Spinal cord (tissue), 10 donors: Measurements from ENCODE around the gene GUCA1A. TPM values are rescaled to one million over a fixed set of nuclear protein-coding genes. Genes with fewer than 3 reads are reported as not detected.

Source experiments
- DNase-seq, 6 donors: peaks; one replicate each; pipeline versions ENCODE4 v3.0.0 to v3.0.0-alpha.2; 2013 to 2015; ENCODE audit warnings: low spot score in 6 of 6, low read depth in 4 of 6
- H3K27ac ChIP-seq: one replicate; pipeline ENCODE4 v1.5.1; 2013; ENCODE audit warnings: low read depth, low read length, control low read depth
- H3K27me3 ChIP-seq: one replicate; pipeline ENCODE4 v1.6.1; 2013; ENCODE audit warnings: low read length; ENCODE audit not compliant: control insufficient read depth, insufficient read depth
- H3K36me3 ChIP-seq: one replicate; pipeline ENCODE4 v1.6.1; 2013; ENCODE audit warnings: low read length; ENCODE audit not compliant: control insufficient read depth, insufficient read depth
- H3K4me1 ChIP-seq: one replicate; pipeline ENCODE4 v1.6.1; 2013; ENCODE audit warnings: low read length; ENCODE audit not compliant: control insufficient read depth, insufficient read depth
- H3K4me3 ChIP-seq: one replicate; pipeline ENCODE4 v1.5.1; 2013; ENCODE audit warnings: low read depth, low read length, control low read depth
- H3K9me3 ChIP-seq: one replicate; pipeline ENCODE4 v1.6.1; 2013; ENCODE audit warnings: low read length; ENCODE audit not compliant: control insufficient read depth, insufficient read depth
- WGBS: methylation state at CpG from one replicate; pipeline ENCODE4 v1.1.5; 2013; ENCODE audit warnings: missing lambda C conversion rate; ENCODE audit not compliant: insufficient coverage; 5-methylcytosine and 5-hydroxymethylcytosine counted together
- polyA plus RNA-seq, 2 donors: library from polyadenylated mRNA; unstranded; fragments of 120-200 nt; gene quantifications; one replicate each; pipeline ENCODE4 v1.2.1, GENCODE V29; 2013; ENCODE audit not compliant: insufficient read length in 2 of 2
- total RNA-seq, 2 donors: library from RNA; depleted of rRNA in 1 of 2; stranded (reverse); fragments of 120-200 nt in 1 of 2; fragments of >200 nt in 1 of 2; gene quantifications; one replicate each; pipeline versions ENCODE4 v1.2.3 to v1.2.4, GENCODE V29; 2013 to 2014
- donor health status: healthy.

The GUCA1A gene
- total and polyA plus RNA-seq, 4 donors, result 1.5 to 5.8 (median 3.1) TPM

- no peaks in the 10 kb centered on the region for H3K27me3 ChIP-seq
- WGBS, result 30% methylated on average over 2 of the region's 5 CpGs
Measured at GRCh38 chr6:42217157-42217518, 44.0 kb downstream of the GUCA1A start.

DNA sequence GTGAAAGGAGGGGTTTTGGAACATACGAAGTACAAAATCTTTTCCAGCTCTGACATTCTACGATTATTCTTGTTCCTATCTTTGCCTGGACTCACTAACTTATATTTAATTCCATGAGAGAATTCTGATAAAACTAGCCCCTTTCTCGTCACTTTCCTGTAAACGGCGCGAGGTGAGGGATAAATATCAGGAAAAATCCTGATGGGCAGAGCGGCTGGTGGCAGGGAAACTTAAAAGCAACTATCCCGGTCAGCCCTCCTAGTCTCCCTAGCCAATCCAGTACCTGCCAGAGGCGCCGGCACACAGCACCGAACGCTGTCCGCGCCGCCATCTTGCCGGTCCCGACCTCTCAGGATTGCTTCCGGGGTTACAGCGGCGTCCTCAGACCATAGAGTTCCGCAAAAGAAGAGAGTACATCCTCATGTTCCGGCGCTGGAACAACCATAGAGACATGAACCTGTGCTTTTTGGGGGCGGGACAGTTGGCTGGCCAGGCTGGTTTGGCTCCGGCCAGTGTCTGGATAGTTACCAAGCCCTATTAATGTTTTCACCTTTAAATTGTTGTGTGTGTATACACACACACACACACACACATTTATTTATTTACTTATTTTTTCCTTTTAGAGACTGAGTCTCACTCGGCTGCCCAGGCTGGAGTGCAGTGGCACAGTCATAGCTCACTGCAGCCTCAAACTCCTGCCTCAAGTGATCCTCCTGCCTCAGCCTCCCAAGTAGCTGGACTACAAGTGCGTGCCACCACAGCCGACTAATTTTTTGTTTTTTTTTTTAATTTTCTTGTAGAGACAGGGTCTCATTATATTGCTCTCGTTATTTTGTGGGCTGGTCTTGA lies 44.6 kb downstream of the GUCA1A start, which contains the start of gene MRPS10:
Gene MRPS10 (minus strand): TSS at position 343 of the 849 bp plus-strand sequence. CDS start 12 bp downstream, at position 331.
- no peaks in the 10 kb centered on the region for H3K9me3 ChIP-seq
- peak within 1 kb of the TSS; percentile 90 for H3K4me3 ChIP-seq
- DNase-seq, result peak; percentile 84 to 98 (median 90)
- peaks cover 10% of the 10 kb centered on the region for H3K4me1 ChIP-seq
- no peaks in the 10 kb centered on the region for H3K27me3 ChIP-seq
- WGBS, result 5% methylated on average over 18 of the region's 29 CpGs
- peak within 1 kb of the TSS; percentile 79 for H3K27ac ChIP-seq
- H3K36me3 ChIP-seq, result peaks cover 13% of the 10 kb centered on the region

More at GRCh38 chr6:42217157-42217518, 44.0 kb downstream of the GUCA1A start:
- DNase-seq, result no peak
- no peaks in the 10 kb centered on the region for H3K9me3 ChIP-seq
- peak overlapping the region; percentile 79 for H3K27ac ChIP-seq
- H3K4me3 ChIP-seq, result peak overlapping the region; percentile 90
- peaks cover 13% of the 10 kb centered on the region for H3K36me3 ChIP-seq
- peaks cover 10% of the 10 kb centered on the region for H3K4me1 ChIP-seq

- 80% methylated on average over 5 of the region's 6 CpGs for WGBS
- Histone ChIP-seq H3K27me3 (no peaks in the 10 kb centered on the region), H3K9me3 (no peaks in the 10 kb centered on the region), H3K4me3 (no peak overlapping the region), H3K4me1 (peaks cover 6% of the 10 kb centered on the region), H3K36me3 (peaks cover 5% of the 10 kb centered on the region), H3K27ac (no peak overlapping the region)
- DNase-seq, result no peak
Measured at GRCh38 chr6:42220807-42221206, 47.6 kb downstream of the GUCA1A start.

GRCh38 chr6:42221546-42221945 lies 48.4 kb downstream of the GUCA1A start:
- H3K36me3 ChIP-seq, result peaks cover under 1% of the 10 kb centered on the region
- H3K9me3 ChIP-seq, result no peaks in the 10 kb centered on the region
- H3K27ac ChIP-seq, result no peak overlapping the region
- H3K27me3 ChIP-seq, result no peaks in the 10 kb centered on the region
- no peak for DNase-seq
- no peak overlapping the region for H3K4me3 ChIP-seq
- WGBS, result 100% methylated on average over 2 of the region's 4 CpGs
- H3K4me1 ChIP-seq, result peaks cover under 1% of the 10 kb centered on the region

DNA sequence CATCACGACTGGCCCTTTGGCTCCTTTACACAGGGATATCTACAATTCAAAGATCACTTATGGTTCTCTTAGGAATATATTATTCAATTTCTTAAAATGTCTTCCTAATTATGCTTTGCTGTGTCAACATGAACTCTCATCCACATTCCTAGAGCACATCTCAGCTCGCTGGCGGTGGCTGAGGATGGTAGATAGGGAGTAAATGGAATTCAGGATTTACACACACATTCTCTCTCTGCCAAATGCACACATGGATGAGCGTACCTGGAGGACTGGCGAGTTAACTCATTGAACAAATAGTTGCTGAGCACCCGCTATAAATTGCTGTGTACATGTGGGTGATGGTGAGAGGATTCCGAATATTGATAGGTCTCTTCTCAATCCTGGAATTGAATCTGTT lies 49.3 kb downstream of the GUCA1A start:
- DNase-seq, result no peak
- Histone ChIP-seq H3K27me3 (no peaks in the 10 kb centered on the region), H3K4me3 (no peak overlapping the region), H3K4me1 (no peaks in the 10 kb centered on the region), H3K36me3 (peaks cover 3% of the 10 kb centered on the region), H3K27ac (no peak overlapping the region), H3K9me3 (no peaks in the 10 kb centered on the region)
- WGBS, result no CpG with 5 or more reads among the region's 7 CpGs

DNA sequence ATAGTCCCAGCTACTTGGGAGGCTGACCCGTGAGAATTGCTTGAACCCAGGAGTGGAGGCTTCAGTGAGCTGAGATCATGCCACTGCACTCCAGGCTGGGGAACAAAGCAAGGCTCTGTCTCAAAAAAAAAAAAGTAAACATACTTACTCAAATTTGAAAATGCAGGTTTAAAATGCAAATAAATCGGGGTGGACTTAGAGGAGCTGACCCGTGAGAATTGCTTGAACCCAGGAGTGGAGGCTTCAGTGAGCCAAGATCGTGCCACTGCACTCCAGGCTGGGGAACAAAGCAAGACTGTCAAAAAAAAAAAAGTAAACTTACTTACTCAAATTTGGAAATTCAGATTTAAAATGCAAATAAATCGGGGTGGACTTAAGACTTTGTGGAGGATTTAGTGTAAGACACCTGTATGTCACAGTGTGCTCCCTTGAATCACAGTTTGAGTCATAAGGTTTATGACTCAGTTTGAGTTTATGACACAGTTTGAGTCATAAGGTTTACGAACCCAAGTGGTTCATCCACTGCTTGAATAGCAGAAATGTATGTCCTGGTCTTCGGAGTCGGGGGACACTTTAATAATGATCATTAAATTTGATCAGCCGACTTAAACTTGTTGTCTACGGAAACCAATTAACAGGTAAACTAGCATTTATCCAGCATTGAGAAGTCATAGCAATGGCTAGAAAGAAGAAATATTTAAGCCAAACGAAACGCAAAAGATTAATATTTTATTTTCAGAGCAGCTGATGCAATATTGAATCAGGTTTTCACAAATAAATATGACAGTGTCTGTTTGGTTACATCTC lies 51.3 kb downstream of the GUCA1A start:
- 81% methylated on average over 4 of the region's 12 CpGs for WGBS
- DNase-seq, result no peak

GRCh38 chr6:42225029-42225339 lies 51.8 kb downstream of the GUCA1A start:
- no peak overlapping the region for H3K27ac ChIP-seq
- no peak for DNase-seq

More for the DNA sequence above, 51.3 kb downstream of the GUCA1A start:
- H3K27ac ChIP-seq, result no peak overlapping the region
- no peaks in the 10 kb centered on the region for H3K4me1 ChIP-seq
- H3K27me3 ChIP-seq, result no peaks in the 10 kb centered on the region
- no peak overlapping the region for H3K4me3 ChIP-seq
- H3K36me3 ChIP-seq, result peaks cover 14% of the 10 kb centered on the region
- no peaks in the 10 kb centered on the region for H3K9me3 ChIP-seq

GRCh38 chr6:42225419-42225818 lies 52.3 kb downstream of the GUCA1A start:
- no peaks in the 10 kb centered on the region for H3K9me3 ChIP-seq
- H3K27me3 ChIP-seq, result no peaks in the 10 kb centered on the region
- peak in 1 of 6 donors; percentile 9 for DNase-seq
- no CpG with 5 or more reads among the region's 4 CpGs for WGBS
- no peaks in the 10 kb centered on the region for H3K4me1 ChIP-seq
- peaks cover 14% of the 10 kb centered on the region for H3K36me3 ChIP-seq
- H3K27ac ChIP-seq, result no peak overlapping the region
- H3K4me3 ChIP-seq, result no peak overlapping the region

More at GRCh38 chr6:42225029-42225339, 51.8 kb downstream of the GUCA1A start:
- H3K4me3 ChIP-seq, result no peak overlapping the region
- H3K9me3 ChIP-seq, result no peaks in the 10 kb centered on the region
- H3K36me3 ChIP-seq, result peaks cover 14% of the 10 kb centered on the region
- H3K4me1 ChIP-seq, result no peaks in the 10 kb centered on the region
- no peaks in the 10 kb centered on the region for H3K27me3 ChIP-seq

DNA sequence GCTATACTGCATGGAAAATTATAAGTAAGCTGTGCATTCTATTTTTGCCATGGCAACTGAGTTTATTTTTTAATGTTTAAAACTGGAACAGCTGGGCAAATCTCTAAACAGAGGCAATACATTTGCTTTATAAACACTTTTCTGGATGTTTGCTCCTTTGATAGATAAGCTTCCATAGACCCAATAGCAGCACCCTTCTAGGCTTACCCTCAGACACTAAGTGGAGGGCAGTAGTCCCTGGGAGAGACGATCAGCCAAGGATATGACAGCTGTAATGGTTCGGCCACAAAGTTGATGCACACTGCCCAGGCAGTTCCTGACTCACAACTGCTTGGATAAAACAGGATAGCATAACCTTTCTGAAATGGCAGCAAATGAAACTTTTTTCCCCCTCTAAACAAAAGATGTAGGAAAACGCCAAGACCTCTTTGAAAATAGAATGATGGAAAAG lies 53.0 kb downstream of the GUCA1A start:
- no peak overlapping the region for H3K27ac ChIP-seq
- no peaks in the 10 kb centered on the region for H3K4me1 ChIP-seq
- DNase-seq, result no peak
- H3K9me3 ChIP-seq, result no peaks in the 10 kb centered on the region
- H3K27me3 ChIP-seq, result no peaks in the 10 kb centered on the region
- peaks cover 20% of the 10 kb centered on the region for H3K36me3 ChIP-seq
- WGBS, result 100% methylated on average over 2 of the region's 3 CpGs
- H3K4me3 ChIP-seq, result no peak overlapping the region
